Prostate gland (tissue), 2 donors: ENCODE data around the gene PPP1R15B. TPM values are rescaled to one million over a fixed set of nuclear protein-coding genes. Genes with fewer than 3 reads are reported as not detected.

Experiments used
- DNase-seq: peaks from one replicate; pipeline ENCODE4 v3.0.0-alpha.2; 2019; ENCODE audit warnings: low spot score
- H3K27ac ChIP-seq, 2 donors: fragments of 200-600 bp; sonication (generic); 2 replicates each; pipeline ENCODE4 v1.5.1; 2017 to 2019
- H3K27me3 ChIP-seq: fragments of 200-600 bp; sonication (generic); replicated peaks from 2 replicates; pipeline ENCODE4 v1.5.1; 2019; ENCODE audit not compliant: insufficient read depth
- H3K36me3 ChIP-seq, 2 donors: fragments of 200-600 bp; sonication (generic); 1 replicate in 1 of 2; 2 replicates in 1 of 2; pipeline versions ENCODE4 v1.5.1 to v1.8.1; 2017 to 2019
- H3K4me1 ChIP-seq: fragments of 200-600 bp; sonication (generic); replicated peaks from 2 replicates; pipeline ENCODE4 v1.5.1; 2019
- H3K4me3 ChIP-seq, 2 donors: fragments of 200-600 bp; sonication (generic); 2 replicates each; pipeline ENCODE4 v1.5.1; 2017 to 2019
- H3K9me3 ChIP-seq: fragments of 200-600 bp; sonication (generic); 2 replicates; pipeline ENCODE4 v1.5.1; 2017
- CTCF ChIP-seq, 4 experiments: fragments of 200-600 bp in 2 of 4; fragments of 450-650 bp in 2 of 4; sonication (generic) in 2 of 4; IDR thresholded peaks; 1 replicate in 3 of 4; 2 replicates in 1 of 4; pipeline ENCODE4 v1.5.1; 2016 to 2019; ENCODE audit warnings: antibody characterized with exemption in 4 of 4, mild to moderate bottlenecking in 2 of 4, moderate library complexity in 2 of 4
- POLR2A ChIP-seq: fragments of 450-650 bp; IDR thresholded peaks from one replicate; pipeline ENCODE4 v1.6.1; 2016; ENCODE audit warnings: antibody characterized with exemption, mild to moderate bottlenecking
- POLR2AphosphoS5 ChIP-seq: sonication (generic); formaldehyde crosslinking; IDR thresholded peaks from one replicate; pipeline ENCODE4 v1.6.1; 2017; ENCODE audit warnings: antibody characterized with exemption
- WGBS: methylation state at CpG from one replicate; pipeline ENCODE4 v1.1.5; 2018; 5-methylcytosine and 5-hydroxymethylcytosine counted together
- intact Hi-C: fragments of 100-400 bp; cut with DNase I; formaldehyde crosslinking; loops from one replicate; pipeline ENCODE4 v1.14.2; 2022
- total RNA-seq, 2 donors: library from RNA; depleted of rRNA; stranded (reverse); fragments of >200 nt; gene quantifications; one replicate each; pipeline ENCODE4 v1.1.0, GENCODE V29; 2016

Gene PPP1R15B
- total RNA-seq, 2 donors from 2014 or later, result 43.5 to 45.0 TPM

- H3K9me3 ChIP-seq, result no peaks in the 10 kb centered on the region
- DNase-seq, result no peak
- no peaks in the 10 kb centered on the region for H3K4me1 ChIP-seq
- intact Hi-C loops, result no loop called here
- WGBS, result 98% methylated on average over 9 of the region's 9 CpGs
- H3K27me3 ChIP-seq, result no peaks in the 10 kb centered on the region
- no peak overlapping the region for H3K27ac ChIP-seq
- TF ChIP-seq CTCF (IDR thresholded peaks at IDR 0.05) (no peak), POLR2A (no peak), POLR2AphosphoS5 (no peak)
- H3K36me3 ChIP-seq, result peaks cover 0 to 6% of the 10 kb centered on the region in 2 donors
- no peak overlapping the region for H3K4me3 ChIP-seq
Measured at GRCh38 chr1:204455831-204456145, 44.2 kb upstream of the PPP1R15B start.

GRCh38 chr1:204455063-204455830, 43.6 kb upstream of the PPP1R15B start:
- no peak for DNase-seq
- WGBS, result 79% methylated on average over 18 of the region's 18 CpGs
- H3K4me1 ChIP-seq, result no peaks in the 10 kb centered on the region
- H3K36me3 ChIP-seq, result peaks cover 0 to under 1% of the 10 kb centered on the region in 2 donors
- H3K9me3 ChIP-seq, result no peaks in the 10 kb centered on the region
- TF ChIP-seq POLR2A (no peak), CTCF (IDR thresholded peaks at IDR 0.05) (no peak), POLR2AphosphoS5 (no peak)
- no peak overlapping the region for H3K4me3 ChIP-seq
- intact Hi-C loops, result no loop called here
- H3K27me3 ChIP-seq, result no peaks in the 10 kb centered on the region
- no peak overlapping the region for H3K27ac ChIP-seq

DNA sequence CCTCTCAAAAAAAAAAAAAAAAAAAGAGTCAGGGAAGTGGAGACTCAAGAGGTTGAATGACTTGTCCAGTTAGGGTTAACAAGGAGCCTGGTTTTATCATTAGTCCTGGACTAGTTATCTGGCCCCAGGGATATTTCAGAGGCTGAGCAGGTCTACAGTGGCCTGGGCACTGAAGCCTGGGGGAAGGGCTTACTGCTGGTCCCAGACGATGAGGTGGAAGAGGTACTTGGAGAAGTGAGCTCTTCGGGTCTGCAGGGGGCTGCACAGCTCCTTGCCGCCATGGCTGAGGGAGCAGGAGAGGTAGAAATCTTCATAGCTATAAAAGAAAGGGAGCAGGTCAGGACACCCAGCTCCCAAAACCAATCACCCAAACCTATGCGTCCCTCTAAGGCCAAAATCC, 42.9 kb upstream of the PPP1R15B start:
- Histone ChIP-seq H3K27ac (no peak overlapping the region), H3K4me1 (no peaks in the 10 kb centered on the region), H3K27me3 (no peaks in the 10 kb centered on the region), H3K4me3 (no peak overlapping the region), H3K9me3 (no peaks in the 10 kb centered on the region), H3K36me3 (no peaks in the 10 kb centered on the region)
- intact Hi-C loops, result no loop called here
- TF ChIP-seq POLR2AphosphoS5, result no peak
- 96% methylated on average over 4 of the region's 4 CpGs for WGBS
- no peak for DNase-seq

- Histone ChIP-seq H3K36me3 (no peaks in the 10 kb centered on the region), H3K4me1 (no peaks in the 10 kb centered on the region), H3K27me3 (no peaks in the 10 kb centered on the region), H3K4me3 (no peak overlapping the region), H3K27ac (no peak overlapping the region), H3K9me3 (no peaks in the 10 kb centered on the region)
- intact Hi-C loops, result no loop called here
- WGBS, result 82% methylated on average over 8 of the region's 8 CpGs
- no peak for DNase-seq
- TF ChIP-seq POLR2A (no peak), POLR2AphosphoS5 (no peak), CTCF (IDR thresholded peaks at IDR 0.05) (no peak)
Measured at GRCh38 chr1:204453141-204453772, 41.6 kb upstream of the PPP1R15B start.

DNA sequence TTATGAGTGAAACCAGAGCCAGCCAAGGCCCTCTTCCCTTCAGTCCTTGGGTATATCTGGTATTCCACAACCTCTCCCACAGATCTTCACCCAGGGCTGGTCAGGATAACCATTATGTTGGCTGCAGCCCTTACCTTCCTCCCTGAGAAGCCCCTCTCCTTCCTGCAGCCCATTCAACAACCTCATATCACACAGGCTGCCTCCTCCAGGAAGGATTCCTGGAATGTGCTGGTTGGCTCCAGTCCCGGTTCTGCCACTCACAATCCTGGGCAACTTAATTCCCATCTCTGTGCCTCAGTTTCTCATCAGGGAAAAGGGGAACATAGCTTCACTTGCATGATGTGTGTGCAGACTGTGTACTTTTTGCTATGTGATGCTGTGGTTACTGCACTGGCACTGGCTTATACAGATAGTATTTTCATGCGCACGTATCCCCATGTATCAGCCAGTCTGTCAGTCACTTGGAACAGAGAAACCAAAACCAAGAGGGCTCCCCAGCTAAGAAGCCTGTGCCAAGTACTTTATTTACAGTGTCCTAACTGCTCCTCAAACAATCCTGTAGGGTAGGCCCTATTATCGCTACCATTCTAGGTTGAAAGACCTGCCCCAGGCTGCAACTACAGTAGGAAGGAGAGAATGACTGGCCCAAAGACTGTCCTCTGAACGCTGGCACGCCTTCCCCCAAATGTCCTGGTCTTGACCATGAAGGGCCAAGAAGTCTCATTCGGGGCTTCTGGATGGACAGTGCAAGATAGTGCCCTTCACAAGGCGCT, 39.9 kb upstream of the PPP1R15B start:
- Histone ChIP-seq H3K4me3 (no peak overlapping the region), H3K27me3 (no peaks in the 10 kb centered on the region), H3K27ac (peak overlapping the region; percentile 44 to 45), H3K9me3 (no peaks in the 10 kb centered on the region), H3K36me3 (no peaks in the 10 kb centered on the region), H3K4me1 (no peaks in the 10 kb centered on the region)
- DNase-seq, result no peak
- intact Hi-C loops, result no loop called here
- WGBS, result 63% methylated on average over 8 of the region's 8 CpGs
- no peak for TF ChIP-seq POLR2AphosphoS5
- no peak for TF ChIP-seq POLR2A
- no peak for TF ChIP-seq CTCF (IDR thresholded peaks at IDR 0.05)
